GM12872 (cell line): Measurements from ENCODE around the gene CD40LG.

Experiments
- CTCF ChIP-seq: IDR thresholded peaks from 3 replicates; pipeline ENCODE4 v1.5.1; 2011; ENCODE audit warnings: low read depth, mild to moderate bottlenecking, low read length, moderate library complexity; ENCODE audit not compliant: insufficient read depth

CD40LG gene

GRCh38 chrX:136662976-136663375 is 15.0 kb downstream of the CD40LG start:
- TF ChIP-seq CTCF, result no peak

- TF ChIP-seq CTCF, result no peak
These were observed 17.4 kb downstream of the CD40LG start for GRCh38 chrX:136665258-136665900.

- no peak for TF ChIP-seq CTCF
These were observed 18.1 kb downstream of the CD40LG start for GRCh38 chrX:136666088-136666487.

GRCh38 chrX:136667446-136668168 is 19.6 kb downstream of the CD40LG start:
- TF ChIP-seq CTCF, result no peak

GRCh38 chrX:136671006-136671610 is 23.1 kb downstream of the CD40LG start:
- no peak for TF ChIP-seq CTCF

- no peak for TF ChIP-seq CTCF
These were observed 26.5 kb downstream of the CD40LG start for GRCh38 chrX:136674270-136674985.

- no peak for TF ChIP-seq CTCF
These were observed 31.6 kb downstream of the CD40LG start for GRCh38 chrX:136679531-136679930.
